K562 (cell line): ENCODE data around the gene RSRC1. TPM values are rescaled to one million over a fixed set of nuclear protein-coding genes. Genes with fewer than 3 reads are reported as not detected.
A peak's percentile ranks its signal among the peaks of the same experiment; 100 is the strongest.

Source experiments
- ATAC-seq: fragments of 200-7000 bp; cut with Tn5 transposase; 3 replicates; pipeline ENCODE4 v1.9.1; 2020; ENCODE audit warnings: moderate library complexity
- BruUV-seq: library from RNA; stranded (reverse); fragments of 400-500 nt; replicated peaks from 2 replicates; lab custom pipeline; 2021; lab: Mats Ljungman, UMichigan
- CTCF ChIA-PET: fragments of 300-600 bp; formaldehyde crosslinking; extraction: SDS; loops from one replicate; lab custom pipeline; 2021; ENCODE audit warnings: low intra/inter-chr PET ratio; lab: Yijun Ruan, JAX
- POLR2A ChIA-PET: fragments of 300-600, 350-650 bp; sonication (Branson Sonifier 250); formaldehyde crosslinking; extraction: SDS; loops from one replicate; lab custom pipeline; 2021; ENCODE audit warnings: antibody characterized with exemption, inconsistent platforms; lab: Yijun Ruan, JAX
- DNase-seq, 4 experiments: peaks; one replicate each; pipeline versions ENCODE4 v3.0.0 to v3.0.0-alpha.2; 2011 to 2018; ENCODE audit warnings: low spot score in 3 of 4, mixed read lengths in 3 of 4; ENCODE audit errors: extremely low read depth in 1 of 4
- FAIRE-seq: peaks from 2 replicates; lab custom pipeline; 2011; peaks lifted over from hg19 to GRCh38; lab: Jason Lieb, UNC
- H2AFZ ChIP-seq: 2 replicates; pipeline ENCODE4 v1.6.0; 2011; ENCODE audit warnings: low read depth, low read length, control low read depth, inconsistent platforms
- H3K27ac ChIP-seq: fragments of 200-600 bp; 3 replicates; pipeline ENCODE4 v1.8.0; 2011; ENCODE audit warnings: low read depth, mild to moderate bottlenecking, control low read depth, inconsistent platforms, low read length, moderate library complexity, mixed read lengths; ENCODE audit errors: extremely low read depth
- H3K27me3 ChIP-seq, 2 experiments: fragments of 300-600 bp in 1 of 2; 2 replicates in 1 of 2; 3 replicates in 1 of 2; pipeline versions ENCODE4 v1.6.0 to v1.8.0; 2011; ENCODE audit warnings: inconsistent platforms in 2 of 2, low read length in 2 of 2, mild to moderate bottlenecking in 1 of 2, mixed read lengths in 1 of 2, moderate library complexity in 1 of 2; ENCODE audit not compliant: control insufficient read depth in 2 of 2, insufficient read depth in 2 of 2
- H3K36me3 ChIP-seq: fragments of 300-600 bp; 3 replicates; pipeline ENCODE4 v1.8.0; 2011; ENCODE audit warnings: mild to moderate bottlenecking, low read length, inconsistent platforms; ENCODE audit not compliant: control insufficient read depth, insufficient read depth
- H3K4me1 ChIP-seq, 2 experiments: fragments of 200-600 bp in 1 of 2; replicated peaks in 1 of 2; 2 replicates in 1 of 2; 3 replicates in 1 of 2; pipeline versions ENCODE4 v1.5.1 to v1.8.0; 2011; ENCODE audit warnings: inconsistent platforms in 2 of 2, low read length in 2 of 2, mild to moderate bottlenecking in 1 of 2, mixed read lengths in 1 of 2, moderate library complexity in 1 of 2; ENCODE audit not compliant: control insufficient read depth in 2 of 2, insufficient read depth in 2 of 2
- H3K4me2 ChIP-seq: 2 replicates; pipeline ENCODE4 v1.6.1; 2011; ENCODE audit warnings: low read length, control low read depth, inconsistent platforms, mixed read lengths; ENCODE audit not compliant: insufficient read depth
- H3K4me3 ChIP-seq: fragments of 200-600 bp; sonication (generic), shearing (Covaris generic); 2 replicates; pipeline ENCODE4 v1.5.1; 2016; ENCODE audit warnings: control low read depth, inconsistent platforms
- H3K79me2 ChIP-seq: fragments of 200-600 bp; 3 replicates; pipeline ENCODE4 v1.8.0; 2011; ENCODE audit warnings: low read length, inconsistent platforms; ENCODE audit not compliant: control insufficient read depth, insufficient read depth
- H3K9ac ChIP-seq, 2 experiments: 2 replicates each; pipeline versions ENCODE4 v1.6.0 to v1.6.1; 2011; ENCODE audit warnings: low read depth in 2 of 2, low read length in 2 of 2, control low read depth in 1 of 2, inconsistent platforms in 1 of 2, mild to moderate bottlenecking in 1 of 2, mixed read lengths in 1 of 2; ENCODE audit not compliant: insufficient read depth in 1 of 2
- H3K9me1 ChIP-seq: one replicate; pipeline ENCODE4 v1.6.0; 2011; ENCODE audit warnings: inconsistent platforms, mild to moderate bottlenecking, low read length, moderate library complexity; ENCODE audit not compliant: control insufficient read depth, insufficient read depth
- H3K9me3 ChIP-seq: replicated peaks from 2 replicates; pipeline ENCODE4 v1.5.1; 2011; ENCODE audit warnings: low read depth, low read length, inconsistent platforms; ENCODE audit not compliant: control insufficient read depth, insufficient read depth
- H4K20me1 ChIP-seq: replicated peaks from 2 replicates; pipeline ENCODE4 v1.6.1; 2011; ENCODE audit warnings: low read length, inconsistent platforms, mixed read lengths; ENCODE audit not compliant: control insufficient read depth, insufficient read depth
- C11orf30 ChIP-seq: fragments of 450-650 bp; IDR thresholded peaks from 2 replicates; pipeline ENCODE4 v1.6.1; 2016; ENCODE audit warnings: low read depth, mild to moderate bottlenecking
- MAFF ChIP-seq: IDR thresholded peaks from 2 replicates; pipeline ENCODE4 v1.6.1; 2012; ENCODE audit warnings: low read length, improper control_type of control experiment
- MAFG ChIP-seq: fragments of 450-650 bp; conservative IDR thresholded peaks from 2 replicates; pipeline ENCODE4 v1.6.1; 2016; ENCODE audit warnings: missing genetic modification characterization, missing compliant biosample characterization
- MAFK ChIP-seq: IDR thresholded peaks from 2 replicates; pipeline ENCODE4 v1.6.1; 2011; ENCODE audit warnings: low read length, improper control_type of control experiment
- MBD2 ChIP-seq: sonication (generic); IDR thresholded peaks from 2 replicates; pipeline ENCODE4 v1.6.1; 2016; ENCODE audit warnings: low read depth, borderline replicate concordance
- MCM5 ChIP-seq: fragments of 450-650 bp; IDR thresholded peaks from 2 replicates; pipeline ENCODE4 v1.6.1; 2016; ENCODE audit warnings: low read depth
- MCM7 ChIP-seq, 2 experiments: fragments of 450-650 bp; IDR thresholded peaks; 2 replicates each; pipeline ENCODE4 v1.6.1; 2016 to 2018
- NONO ChIP-seq, 2 experiments: fragments of 200-400 bp in 1 of 2; fragments of 450-650 bp in 1 of 2; formaldehyde crosslinking in 1 of 2; IDR thresholded peaks; 2 replicates each; pipeline ENCODE4 v1.6.1; 2017; ENCODE audit warnings: low read depth in 2 of 2, mild to moderate bottlenecking in 2 of 2, moderate library complexity in 2 of 2, low read length in 1 of 2
- STAT5B ChIP-seq: fragments of 250-450 bp; sonication (Bioruptor Pico); IDR thresholded peaks from 2 replicates; pipeline ENCODE4 v1.8.0; 2021; ENCODE audit warnings: mild to moderate bottlenecking, inconsistent platforms
- ZNF316 ChIP-seq: fragments of 450-650 bp; IDR thresholded peaks from 2 replicates; pipeline ENCODE4 v1.6.1; 2016
- ZNF354B ChIP-seq: fragments of 250-450 bp; sonication (Bioruptor Pico); IDR thresholded peaks from 2 replicates; pipeline ENCODE4 v1.4.0; 2020
- ZNF408 ChIP-seq: fragments of 250-450 bp; sonication (Bioruptor Pico); IDR thresholded peaks from 2 replicates; pipeline ENCODE4 v1.4.0; 2020; ENCODE audit warnings: low read depth, mild to moderate bottlenecking, moderate library complexity
- ZNF79 ChIP-seq: fragments of 250-450 bp; sonication (Bioruptor Pico); IDR thresholded peaks from 2 replicates; pipeline ENCODE4 v1.4.0; 2020; ENCODE audit warnings: low read depth, mild to moderate bottlenecking, moderate library complexity
- WGBS: fragments of 100-300 bp; shearing (Covaris generic); methylation state at CpG from one replicate; pipeline ENCODE4 v1.1.6; 2016; ENCODE audit warnings: low coverage, mixed read lengths; ENCODE audit not compliant: insufficient coverage; ENCODE audit errors: missing lambda C conversion rate; 5-methylcytosine and 5-hydroxymethylcytosine counted together
- in situ Hi-C: fragments of 300-500 bp; cut with MboI; formaldehyde crosslinking; loops from 4 replicates; pipeline ENCODE4 v1.15.0; 2018; ENCODE audit warnings: inconsistent platforms, mixed read lengths
- intact Hi-C: fragments of 100-400 bp; cut with micrococcal nuclease; formaldehyde crosslinking; loops from 2 replicates; pipeline ENCODE4 v1.14.2; 2022
- polyA plus RNA-seq, 8 experiments: library from polyadenylated mRNA; depleted of rRNA in 4 of 8; stranded (reverse) in 5 of 8; unstranded in 3 of 8; fragments of >200 nt; fragmentation: Nextera tagmentation in 2 of 8; fragmentation: Illumina TruSeq in 1 of 8; extraction: Ambion mirVana in 2 of 8; extraction: Trizol in 1 of 8; gene quantifications; 2 replicates each; pipeline versions ENCODE4 v1.2.1 to v1.2.3, GENCODE V29; 2011 to 2014; ENCODE audit warnings: inconsistent platforms in 1 of 8, missing spikeins in 1 of 8
- total RNA-seq, 7 experiments: library from RNA; depleted of rRNA in 6 of 7; stranded (reverse); fragments of >200 nt in 6 of 7; fragmentation: Illumina TruSeq in 2 of 7; extraction: Trizol in 2 of 7; gene quantifications; 2 replicates each; pipeline versions ENCODE4 v1.2.1 to v1.2.3, GENCODE V29; 2011 to 2021; ENCODE audit warnings: low replicate concordance in 1 of 7
- TF ChIP-seq, protein P1 (sequence below): fragments of 250-450 bp; sonication (Bioruptor Pico); IDR thresholded peaks from 2 replicates; pipeline ENCODE4 v1.4.0; 2020

Gene RSRC1
- total and polyA plus RNA-seq, 9 of the 15 experiments (the other 6 are each of a cell fraction or from before 2014, with no cell fraction given) = 19.3 to 128 (median 75.5) TPM

DNA sequence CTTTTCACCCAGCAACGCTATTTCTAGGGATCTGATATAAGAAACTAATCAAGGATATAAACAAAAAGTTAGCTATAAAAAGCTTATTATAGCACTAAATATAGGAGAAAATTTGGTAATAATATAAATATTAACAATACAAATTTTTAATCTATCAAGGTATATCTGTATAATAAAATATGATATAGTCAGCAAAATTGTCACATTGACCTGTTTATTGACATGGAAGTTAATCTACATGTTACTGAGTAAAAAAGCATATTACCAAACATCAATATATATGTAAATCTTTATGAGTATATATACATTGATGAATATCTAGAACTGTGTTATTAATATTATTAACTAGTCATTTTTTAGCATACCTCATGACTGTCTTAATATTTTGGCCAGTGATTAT lies 30.3 kb upstream of the RSRC1 start:
- H3K79me2 ChIP-seq = no peaks in the 10 kb centered on the region
- FAIRE-seq (no peak), DNase-seq (no peak), ATAC-seq (no peak)
- intact Hi-C loops (no loop called here), in situ Hi-C loops (no loop called here)
- H3K9ac ChIP-seq = no peak overlapping the region
- H2AFZ ChIP-seq = no peak overlapping the region
- CTCF ChIA-PET = no interaction called here
- no peaks in the 10 kb centered on the region for H3K9me1 ChIP-seq
- POLR2A ChIA-PET = interaction anchor here (0.8 kb wide), 1 partner anchor 31 kb away, joined by 3 read pairs; the partner anchor contains the start of gene RSRC1
- H4K20me1 ChIP-seq = no peaks in the 10 kb centered on the region
- no peak overlapping the region for H3K27ac ChIP-seq
- H3K36me3 ChIP-seq = no peaks in the 10 kb centered on the region
- no TSS peak for BruUV-seq
- H3K4me2 ChIP-seq = no peak overlapping the region
- no peaks in the 10 kb centered on the region for H3K4me1 ChIP-seq
- peaks cover 0 to 4% of the 10 kb centered on the region in 2 experiments; a peak in 2 of 5 replicates for H3K27me3 ChIP-seq
- no peaks in the 10 kb centered on the region for H3K9me3 ChIP-seq
- no peak overlapping the region for H3K4me3 ChIP-seq
- WGBS = 0% methylated on average over 1 of the region's 1 CpG
- peak; percentile 64; the same call in 1 of the 2 replicates for TF ChIP-seq MAFK
- TF ChIP-seq MAFF = peak; percentile 39; the same call in 1 of the 2 replicates
- no peak for TF ChIP-seq ZNF354B (CRISPR knock-in tag)
- TF ChIP-seq MAFG (tag) = peak; percentile 63; the same call in 1 of the 2 replicates
- no peak for TF ChIP-seq NONO (IDR thresholded peaks at IDR 0.05; ENCODE audit: low read depth in 2 of 2, low read length in 1 of 2)
- TF ChIP-seq C11orf30 = peak; percentile 76
- TF ChIP-seq ZNF316 = peak; percentile 92
- TF ChIP-seq, all 486 proteins: peak for 5

DNA sequence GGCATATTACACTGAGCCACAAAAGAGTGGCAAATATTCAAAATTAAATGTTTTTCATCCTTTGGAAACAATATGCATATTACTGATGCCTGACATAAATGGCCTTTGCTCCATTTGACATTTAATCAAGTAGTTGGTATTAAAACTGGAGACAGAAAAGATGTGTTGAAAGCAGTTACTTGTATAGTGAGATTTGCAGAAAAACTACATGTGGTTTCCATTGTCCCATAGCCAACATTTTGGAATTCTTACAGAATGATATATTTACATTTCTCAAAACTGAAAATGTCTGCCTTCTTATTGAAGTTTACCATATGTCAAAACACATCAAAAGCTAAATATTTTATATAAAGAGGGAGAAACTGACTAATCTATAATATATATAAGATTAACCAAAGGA lies 25.2 kb upstream of the RSRC1 start:
- Histone ChIP-seq H3K27me3 (no peaks in the 10 kb centered on the region), H3K9me3 (no peaks in the 10 kb centered on the region), H3K27ac (no peak overlapping the region), H3K79me2 (no peaks in the 10 kb centered on the region), H3K4me2 (no peak overlapping the region), H3K36me3 (no peaks in the 10 kb centered on the region), H3K9ac (no peak overlapping the region), H3K9me1 (no peaks in the 10 kb centered on the region), H4K20me1 (no peaks in the 10 kb centered on the region), H3K4me1 (no peaks in the 10 kb centered on the region), H3K4me3 (no peak overlapping the region), H2AFZ (no peak overlapping the region)
- no TSS peak for BruUV-seq
- POLR2A ChIA-PET = no interaction called here
- in situ Hi-C loops (no loop called here), intact Hi-C loops (no loop called here)
- ATAC-seq (no peak), DNase-seq (no peak), FAIRE-seq (no peak)
- CTCF ChIA-PET = no interaction called here
- no peak for TF ChIP-seq ZNF408 (CRISPR knock-in tag)
- no peak for TF ChIP-seq MCM5
- TF ChIP-seq MBD2 = no peak
- TF ChIP-seq ZNF79 = no peak
- no peak for TF ChIP-seq MCM7 (IDR thresholded peaks at IDR 0.05)
- no peak for TF ChIP-seq STAT5B (CRISPR knock-in tag)
- TF ChIP-seq, protein P1, sequence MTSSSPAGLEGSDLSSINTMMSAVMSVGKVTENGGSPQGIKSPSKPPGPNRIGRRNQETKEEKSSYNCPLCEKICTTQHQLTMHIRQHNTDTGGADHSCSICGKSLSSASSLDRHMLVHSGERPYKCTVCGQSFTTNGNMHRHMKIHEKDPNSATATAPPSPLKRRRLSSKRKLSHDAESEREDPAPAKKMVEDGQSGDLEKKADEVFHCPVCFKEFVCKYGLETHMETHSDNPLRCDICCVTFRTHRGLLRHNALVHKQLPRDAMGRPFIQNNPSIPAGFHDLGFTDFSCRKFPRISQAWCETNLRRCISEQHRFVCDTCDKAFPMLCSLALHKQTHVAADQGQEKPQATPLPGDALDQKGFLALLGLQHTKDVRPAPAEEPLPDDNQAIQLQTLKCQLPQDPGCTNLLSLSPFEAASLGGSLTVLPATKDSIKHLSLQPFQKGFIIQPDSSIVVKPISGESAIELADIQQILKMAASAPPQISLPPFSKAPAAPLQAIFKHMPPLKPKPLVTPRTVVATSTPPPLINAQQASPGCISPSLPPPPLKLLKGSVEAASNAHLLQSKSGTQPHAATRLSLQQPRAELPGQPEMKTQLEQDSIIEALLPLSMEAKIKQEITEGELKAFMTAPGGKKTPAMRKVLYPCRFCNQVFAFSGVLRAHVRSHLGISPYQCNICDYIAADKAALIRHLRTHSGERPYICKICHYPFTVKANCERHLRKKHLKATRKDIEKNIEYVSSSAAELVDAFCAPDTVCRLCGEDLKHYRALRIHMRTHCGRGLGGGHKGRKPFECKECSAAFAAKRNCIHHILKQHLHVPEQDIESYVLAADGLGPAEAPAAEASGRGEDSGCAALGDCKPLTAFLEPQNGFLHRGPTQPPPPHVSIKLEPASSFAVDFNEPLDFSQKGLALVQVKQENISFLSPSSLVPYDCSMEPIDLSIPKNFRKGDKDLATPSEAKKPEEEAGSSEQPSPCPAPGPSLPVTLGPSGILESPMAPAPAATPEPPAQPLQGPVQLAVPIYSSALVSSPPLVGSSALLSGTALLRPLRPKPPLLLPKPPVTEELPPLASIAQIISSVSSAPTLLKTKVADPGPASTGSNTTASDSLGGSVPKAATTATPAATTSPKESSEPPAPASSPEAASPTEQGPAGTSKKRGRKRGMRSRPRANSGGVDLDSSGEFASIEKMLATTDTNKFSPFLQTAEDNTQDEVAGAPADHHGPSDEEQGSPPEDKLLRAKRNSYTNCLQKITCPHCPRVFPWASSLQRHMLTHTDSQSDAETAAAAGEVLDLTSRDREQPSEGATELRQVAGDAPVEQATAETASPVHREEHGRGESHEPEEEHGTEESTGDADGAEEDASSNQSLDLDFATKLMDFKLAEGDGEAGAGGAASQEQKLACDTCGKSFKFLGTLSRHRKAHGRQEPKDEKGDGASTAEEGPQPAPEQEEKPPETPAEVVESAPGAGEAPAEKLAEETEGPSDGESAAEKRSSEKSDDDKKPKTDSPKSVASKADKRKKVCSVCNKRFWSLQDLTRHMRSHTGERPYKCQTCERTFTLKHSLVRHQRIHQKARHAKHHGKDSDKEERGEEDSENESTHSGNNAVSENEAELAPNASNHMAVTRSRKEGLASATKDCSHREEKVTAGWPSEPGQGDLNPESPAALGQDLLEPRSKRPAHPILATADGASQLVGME (CRISPR knock-in tag) = no peak
